ENCODE data around the gene DDX31.

Gene DDX31

GRCh38 chr9:132673355-132673754 is 3.6 kb upstream of the DDX31 start:
- no peak for DNase-seq

DNA sequence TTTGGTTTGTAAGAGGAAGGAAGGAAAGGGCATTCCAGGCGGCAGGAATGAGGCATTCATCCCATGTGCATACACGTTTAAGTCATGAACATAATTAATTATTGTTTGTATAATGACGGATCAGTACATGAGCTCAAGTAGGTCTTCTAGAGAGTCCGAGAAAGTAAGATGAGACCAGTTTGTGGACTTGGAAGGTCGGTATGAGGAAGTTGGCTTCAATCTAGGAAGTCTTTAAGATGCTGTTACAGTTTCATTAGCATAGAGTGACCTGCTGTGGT is 2.6 kb upstream of the DDX31 start:
- DNase-seq: no peak

- DNase-seq: no peak
These were observed 2.0 kb upstream of the DDX31 start for GRCh38 chr9:132671620-132672412.

DNA sequence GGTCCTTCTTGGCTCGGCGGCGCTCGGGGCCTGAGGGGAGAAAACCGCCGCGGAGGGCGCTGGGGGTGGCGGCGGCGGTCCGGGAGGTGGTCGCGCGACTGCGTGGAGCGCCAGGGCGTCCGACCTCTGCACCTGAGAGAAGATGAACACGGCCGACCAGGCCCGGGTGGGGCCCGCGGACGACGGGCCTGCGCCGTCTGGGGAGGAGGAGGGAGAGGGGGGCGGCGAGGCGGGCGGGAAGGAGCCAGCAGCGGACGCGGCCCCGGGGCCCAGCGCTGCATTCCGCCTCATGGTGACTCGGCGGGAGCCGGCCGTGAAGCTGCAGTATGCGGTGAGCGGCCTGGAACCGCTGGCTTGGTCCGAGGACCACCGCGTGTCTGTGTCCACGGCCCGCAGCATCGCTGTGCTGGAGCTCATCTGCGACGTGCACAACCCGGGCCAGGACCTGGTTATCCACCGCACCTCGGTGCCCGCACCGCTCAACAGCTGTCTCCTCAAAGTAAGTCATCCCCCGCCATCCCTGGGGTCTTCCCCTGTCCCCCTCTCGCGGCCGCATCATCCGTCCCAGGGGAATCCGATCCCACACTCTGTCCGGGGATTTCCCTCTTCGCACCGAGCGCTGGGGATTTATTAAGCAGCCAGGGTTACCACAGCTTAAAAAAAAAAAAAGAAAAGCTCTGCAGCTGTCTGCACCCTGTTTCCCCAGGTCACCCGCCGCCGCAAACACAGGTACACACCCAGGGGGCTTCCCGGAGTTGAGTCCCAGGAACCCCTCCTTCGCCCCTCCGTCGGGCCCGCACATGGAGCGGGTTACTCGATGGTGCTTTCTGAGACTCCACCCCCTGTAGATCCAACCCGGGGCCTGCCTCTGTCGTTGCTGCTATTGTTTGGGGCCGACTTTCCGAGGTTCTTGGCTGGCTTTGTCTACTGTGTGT is 941 bp upstream of the DDX31 start, which contains the start of gene GTF3C4:
Gene GTF3C4, plus strand, starts transcription at position 8 of the 935 bp plus-strand sequence. Its CDS starts 135 bp downstream, at position 143.
- DNase-seq: peak in 7 of 58 donors; percentile 30 to 77 (median 47)

GRCh38 chr9:132669319-132669697 is 475 bp downstream of the DDX31 start:
- DNase-seq: peak in 3 of 58 donors; percentile 44 to 71 (median 60)

DNA sequence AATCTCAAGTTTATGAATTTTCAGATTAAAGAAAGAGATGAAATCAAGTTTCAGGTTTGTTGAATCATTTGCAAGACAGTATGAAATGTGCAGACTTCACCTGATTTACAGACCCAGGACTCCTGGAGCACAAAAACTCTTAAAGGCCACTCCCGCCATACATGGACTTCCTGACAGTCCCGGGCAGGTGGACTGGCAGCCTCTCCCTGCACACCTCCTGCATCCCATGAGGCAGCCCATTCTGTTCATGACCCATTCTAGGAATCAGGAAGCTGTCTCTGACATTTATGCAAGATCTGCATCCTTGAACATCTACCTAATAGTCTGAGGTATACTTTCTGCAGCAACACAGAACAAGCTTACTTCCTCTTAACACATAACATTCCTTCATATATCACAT is 5.9 kb downstream of the DDX31 start:
- no peak for DNase-seq

DNA sequence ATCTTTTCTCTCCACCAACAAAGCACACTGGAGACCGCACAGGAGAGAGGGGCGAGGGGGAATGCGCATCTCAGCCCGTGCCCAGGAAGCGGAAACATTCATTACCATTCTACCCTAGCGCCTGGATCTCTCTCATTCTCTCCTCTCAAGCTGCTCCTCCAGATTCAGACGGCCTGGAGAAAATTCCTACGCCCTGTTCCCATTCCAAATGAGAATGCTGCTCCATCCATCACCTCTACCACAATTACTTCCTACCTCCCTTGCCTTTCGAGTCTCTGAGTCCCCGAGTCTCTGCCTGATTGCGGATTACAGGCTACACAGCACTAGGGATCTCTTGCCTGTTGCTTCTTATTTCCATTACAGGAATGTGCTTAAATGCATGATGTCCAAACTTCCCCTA is 6.7 kb downstream of the DDX31 start:
- no peak for DNase-seq

DNA sequence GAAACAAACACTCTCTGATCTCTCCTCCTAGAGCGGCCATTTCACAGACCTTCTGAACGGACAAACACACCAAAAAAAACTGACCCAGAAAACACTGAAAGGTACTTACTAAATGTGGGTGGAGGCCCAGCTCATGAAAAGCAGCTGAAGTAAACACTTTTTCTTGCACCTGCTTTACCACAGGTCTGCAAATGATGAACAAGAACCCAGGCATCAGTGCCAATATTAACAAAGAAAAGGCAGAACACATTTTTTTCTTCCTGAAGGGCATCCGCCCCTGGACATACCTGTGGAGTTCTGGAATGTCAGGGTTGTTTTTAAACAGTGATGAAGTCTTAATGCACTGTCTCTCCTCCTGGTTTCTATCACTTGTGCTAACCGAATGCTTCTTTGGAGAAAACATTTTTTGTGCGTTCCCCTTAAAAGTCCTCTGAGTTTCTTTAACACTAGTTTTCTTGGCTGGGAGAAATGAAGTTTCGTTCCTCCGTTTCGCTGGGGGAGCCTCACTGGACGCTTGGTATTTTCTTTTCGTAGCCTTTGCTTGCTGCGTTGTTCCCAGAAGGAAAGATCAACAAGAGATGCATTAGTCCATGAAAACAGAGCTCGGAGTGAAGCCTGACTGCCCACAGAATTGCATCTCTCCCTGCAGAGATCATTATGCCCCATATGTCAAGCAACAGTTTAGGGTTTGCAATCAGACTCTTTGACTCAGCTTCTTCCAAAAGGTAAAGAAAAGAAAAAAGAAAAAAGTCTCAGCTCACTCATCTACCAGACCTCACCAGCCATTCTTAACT is 7.4 kb downstream of the DDX31 start:
- no peak for DNase-seq

DNA sequence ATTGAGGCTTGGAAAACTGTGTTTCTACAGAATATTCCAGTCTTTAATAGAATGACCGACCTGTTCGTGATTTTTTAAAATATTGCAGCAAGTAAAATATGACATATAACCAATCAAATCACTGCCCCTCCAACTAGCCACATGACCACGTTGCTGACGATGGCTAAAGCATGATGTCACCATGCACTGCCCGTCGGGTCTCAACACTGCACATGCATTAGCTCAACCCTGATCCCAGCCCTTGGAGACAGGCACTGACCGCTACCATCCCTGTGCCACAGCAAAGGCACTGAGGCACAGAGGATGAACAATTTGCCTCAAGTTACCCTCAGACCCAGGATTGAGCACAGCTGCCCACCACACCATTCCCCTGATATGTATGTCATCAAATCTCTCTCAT is 13.5 kb downstream of the DDX31 start:
- DNase-seq: no peak

DNA sequence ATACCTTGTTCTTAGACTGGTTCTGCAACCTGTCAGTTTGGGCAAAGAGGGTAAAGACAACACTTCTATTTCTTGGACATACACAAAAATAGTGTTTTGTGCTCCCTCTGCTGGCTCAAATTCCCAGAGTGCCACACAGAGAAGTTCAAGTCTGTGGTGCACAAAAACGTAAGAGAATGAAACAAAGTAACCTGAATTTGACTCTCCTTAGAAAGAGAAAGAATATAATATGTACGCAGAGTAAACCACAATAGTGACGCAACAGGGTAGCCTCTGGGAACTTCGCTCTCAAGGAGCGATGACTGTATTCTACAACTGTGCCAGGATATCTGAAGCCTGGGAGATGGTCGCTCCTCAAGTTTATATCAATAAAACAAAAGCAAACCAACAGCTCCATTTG is 18.5 kb downstream of the DDX31 start:
- peak in 4 of 58 donors; percentile 9 to 17 (median 13) for DNase-seq

DNA sequence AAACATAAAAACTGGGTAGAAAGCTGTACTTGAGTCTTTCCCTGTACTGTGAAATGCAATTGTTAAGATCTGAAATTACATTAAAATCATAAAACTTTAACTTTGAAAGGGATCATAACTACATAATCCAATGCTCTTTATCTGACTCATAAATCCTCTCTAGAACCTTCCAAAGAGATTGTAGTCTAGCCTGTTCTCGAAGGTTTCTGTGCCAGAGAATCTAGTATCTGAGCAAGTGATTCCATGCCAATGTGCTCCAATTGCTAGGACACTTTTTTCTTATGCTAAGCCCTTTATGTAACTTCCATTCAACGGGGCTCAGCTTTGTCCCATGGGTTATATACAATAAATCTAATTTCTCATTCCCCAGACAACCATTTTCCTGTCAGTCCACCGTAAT is 21.1 kb downstream of the DDX31 start:
- no peak for DNase-seq

DNA sequence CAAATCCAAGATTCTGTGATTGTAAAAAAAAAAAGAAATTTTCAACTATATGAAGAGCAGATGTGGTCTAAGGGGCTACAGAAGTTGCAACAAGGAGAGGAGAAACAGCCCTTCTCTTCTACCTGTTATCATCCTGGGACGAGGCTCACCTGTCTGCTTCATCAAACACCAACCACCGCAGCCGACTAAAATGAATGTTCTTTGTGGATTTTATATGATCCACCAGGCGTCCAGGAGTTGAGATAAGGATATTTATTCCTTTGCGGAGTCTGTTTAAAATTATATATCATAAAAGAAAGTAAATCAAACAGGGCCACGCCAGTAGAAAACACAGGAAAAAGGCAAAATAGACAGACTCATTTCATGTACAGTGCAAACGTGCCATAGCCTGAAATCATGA is 21.5 kb downstream of the DDX31 start:
- no peak for DNase-seq

- no peak for DNase-seq
These were observed 22.0 kb downstream of the DDX31 start for GRCh38 chr9:132647806-132648205.

DNA sequence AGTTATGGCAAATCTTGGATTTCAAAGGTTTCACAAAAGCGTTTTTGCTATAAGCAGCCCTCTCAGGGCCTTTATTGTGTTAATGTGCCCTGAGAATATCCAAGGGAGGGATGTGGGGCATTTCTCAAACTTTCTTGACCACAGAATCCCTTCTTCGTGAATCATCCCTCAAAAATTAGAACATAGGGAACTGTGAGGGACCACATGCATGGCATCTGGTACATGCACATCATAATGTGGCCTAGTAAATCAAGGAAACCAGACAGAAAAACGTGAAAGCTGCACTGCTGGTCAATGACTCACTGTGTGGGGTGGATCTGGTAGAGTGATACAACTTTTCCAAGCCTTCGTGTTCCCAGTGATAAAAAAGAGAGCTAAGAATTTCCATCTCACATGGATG is 22.4 kb downstream of the DDX31 start:
- no peak for DNase-seq

GRCh38 chr9:132646726-132647125 is 23.1 kb downstream of the DDX31 start:
- no peak for DNase-seq

- DNase-seq: no peak
These were observed 24.1 kb downstream of the DDX31 start for GRCh38 chr9:132645711-132646110.

DNA sequence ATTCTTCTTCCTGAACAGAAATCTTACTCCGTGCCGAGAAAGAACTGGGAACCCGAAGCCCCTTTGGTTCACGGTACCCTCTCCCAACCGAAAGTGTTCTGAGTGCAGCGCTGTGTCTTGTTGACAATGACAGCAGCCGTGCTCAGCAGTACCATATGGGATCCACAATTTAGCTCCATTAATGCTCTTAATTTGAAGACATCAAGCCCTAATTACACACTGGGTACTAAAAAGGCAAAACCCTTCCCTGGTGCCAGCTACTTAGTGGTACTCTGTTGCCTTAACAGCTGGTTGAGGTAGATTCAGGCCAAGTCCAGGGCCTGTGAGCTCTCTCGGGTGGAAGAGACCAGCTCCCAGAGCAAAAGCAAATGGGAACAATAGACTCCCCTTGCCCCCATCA is 24.5 kb downstream of the DDX31 start:
- DNase-seq: no peak

DNA sequence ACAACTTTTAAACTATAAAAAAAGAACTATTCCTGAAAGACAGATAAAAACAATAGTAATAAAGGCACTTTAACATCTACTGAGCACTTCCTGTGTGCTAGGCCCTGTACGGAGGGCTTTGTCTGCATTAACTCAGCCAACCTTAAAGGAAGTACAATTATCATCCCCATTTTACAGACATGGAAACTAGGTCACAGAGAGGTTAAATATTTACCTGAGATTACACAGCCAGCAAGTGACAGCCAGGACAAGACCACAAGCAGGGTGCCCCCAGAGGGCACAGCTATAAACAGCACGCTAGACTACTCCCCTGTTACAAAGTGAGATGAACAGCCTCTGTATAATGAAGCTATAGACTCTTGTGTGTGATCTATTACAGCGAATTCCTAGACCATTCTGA is 25.5 kb downstream of the DDX31 start:
- DNase-seq: no peak

GRCh38 chr9:132641216-132641615 is 28.6 kb downstream of the DDX31 start:
- no peak for DNase-seq

DNA sequence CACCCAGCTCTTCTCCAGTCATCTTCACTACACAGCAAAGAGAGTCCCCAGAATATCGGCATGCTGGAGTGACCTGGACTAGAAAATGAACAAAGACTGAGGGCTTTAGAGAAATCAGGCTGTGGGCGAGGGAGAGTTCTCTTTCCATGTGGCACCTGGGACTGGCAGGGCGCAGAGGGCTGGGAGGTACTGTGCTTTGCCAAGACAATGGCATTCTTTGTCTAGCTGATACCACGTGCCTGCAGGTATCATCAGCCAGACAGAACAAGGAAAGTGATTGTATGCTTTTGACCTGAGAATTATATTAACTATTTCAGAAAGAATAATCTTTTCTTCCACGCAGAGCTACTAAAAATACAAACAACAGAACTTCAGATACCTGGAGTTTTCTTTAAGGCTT is 30.5 kb downstream of the DDX31 start:
- DNase-seq: no peak

DNA sequence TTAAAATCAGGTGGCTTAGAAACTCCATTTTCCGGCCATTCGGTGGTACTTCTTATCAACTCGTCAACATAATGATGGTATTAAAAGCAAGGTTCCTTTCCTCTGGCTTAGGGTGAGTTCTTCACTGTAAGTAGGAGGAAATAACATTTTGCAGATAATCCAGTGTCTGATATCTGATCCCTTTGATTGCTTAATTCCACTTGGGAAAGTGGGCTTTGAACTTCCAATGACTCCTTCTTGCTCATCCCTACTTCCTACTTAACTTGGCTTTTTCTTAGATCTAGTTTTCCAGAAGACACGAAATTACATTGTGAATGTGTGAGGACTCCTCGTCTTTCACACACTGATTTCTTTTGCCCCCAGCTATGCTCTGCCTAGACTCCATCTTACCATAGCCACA is 31.5 kb downstream of the DDX31 start:
- DNase-seq: no peak

DNA sequence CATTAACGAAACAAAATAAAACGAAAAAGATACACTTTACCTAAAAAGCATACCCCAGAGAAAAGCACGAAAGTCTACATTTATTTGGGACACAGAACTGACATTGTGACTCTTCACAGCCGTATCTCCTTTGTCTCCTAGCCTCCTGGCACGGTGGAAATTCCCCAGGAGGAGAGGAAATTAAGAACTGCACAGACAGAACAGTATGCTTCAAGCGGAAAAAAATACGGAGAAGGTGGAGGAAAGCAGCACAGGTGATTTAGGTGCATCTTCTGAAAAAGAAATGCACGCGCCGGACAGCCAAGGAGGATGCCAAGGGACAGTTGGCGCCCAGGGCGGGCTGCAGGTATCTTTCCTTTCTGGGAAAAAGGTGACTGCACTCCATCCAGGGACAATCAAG is 32.0 kb downstream of the DDX31 start:
- no peak for DNase-seq

All from anterior cingulate cortex (tissue), 58 donors.